Measurements from ENCODE around the gene CLDN6.

Gene CLDN6

GRCh38 chr16:3030222-3031212, 12.5 kb upstream of the CLDN6 start:
- no peak for TF ChIP-seq CTCF (IDR thresholded peaks at IDR 0.05)

GRCh38 chr16:3029491-3030221, 11.7 kb upstream of the CLDN6 start:
- no peak overlapping the region for H3K27ac ChIP-seq
- DNase-seq (ENCODE audit: low spot score): no peak
- no peak for TF ChIP-seq CTCF (IDR thresholded peaks at IDR 0.05)
- H3K4me3 ChIP-seq: peak overlapping the region; percentile 55

More at GRCh38 chr16:3030222-3031212, 12.5 kb upstream of the CLDN6 start:
- no peak for DNase-seq (ENCODE audit: low spot score)
- H3K4me3 ChIP-seq: no peak overlapping the region
- H3K27ac ChIP-seq: no peak overlapping the region

GRCh38 chr16:3028716-3029319, 10.8 kb upstream of the CLDN6 start:
- TF ChIP-seq CTCF (IDR thresholded peaks at IDR 0.05): no peak
- DNase-seq (ENCODE audit: low spot score): no peak
- Histone ChIP-seq H3K27ac (no peak overlapping the region), H3K4me3 (no peak overlapping the region)

GRCh38 chr16:3027983-3028715, 10.2 kb upstream of the CLDN6 start:
- H3K27ac ChIP-seq: no peak overlapping the region
- no peak for TF ChIP-seq CTCF (IDR thresholded peaks at IDR 0.05)
- DNase-seq (ENCODE audit: low spot score): no peak
- H3K4me3 ChIP-seq: no peak overlapping the region

GRCh38 chr16:3027489-3027795, 9.5 kb upstream of the CLDN6 start:
- TF ChIP-seq CTCF (IDR thresholded peaks at IDR 0.05): no peak
- DNase-seq (ENCODE audit: low spot score): no peak
- no peak overlapping the region for H3K4me3 ChIP-seq
- no peak overlapping the region for H3K27ac ChIP-seq

- no peak for DNase-seq (ENCODE audit: low spot score)
- Histone ChIP-seq H3K4me3 (no peak overlapping the region), H3K27ac (no peak overlapping the region)
- TF ChIP-seq CTCF (IDR thresholded peaks at IDR 0.05): no peak
Measured at GRCh38 chr16:3026609-3027488, 8.9 kb upstream of the CLDN6 start.
